DMS114 treated with DMSO at 0.1 percent for 48 hours (cell line): ENCODE results near the gene MTLN.
"Not testable (repeated sequence)": the region's sequence is repeated elsewhere in the genome, so short reads cannot be mapped to it uniquely, and the experiment has no call there.

Experiments used
- DNase-seq: peaks from one replicate; lab custom pipeline; 2025; ENCODE audit not compliant: unreplicated experiment; lab: John Stamatoyannopoulos, UW

MTLN gene

GRCh38 chr2:110204408-110205385 lies 7.7 kb downstream of the MTLN start, which contains the start of gene NPHP1:
Gene NPHP1 (minus strand): TSS chr2:110205013. CDS start chr2:110204968, 45 bp downstream.
- peak; percentile 18 for DNase-seq

GRCh38 chr2:110198016-110198415 lies 14.3 kb downstream of the MTLN start:
- DNase-seq, result no peak

GRCh38 chr2:110197452-110197851 lies 14.9 kb downstream of the MTLN start:
- no peak for DNase-seq

GRCh38 chr2:110190169-110190568 lies 22.2 kb downstream of the MTLN start:
- DNase-seq, result not testable (repeated sequence)

- DNase-seq, result no peak
Observed at GRCh38 chr2:110182449-110182848, 29.9 kb downstream of the MTLN start.

- DNase-seq, result no peak
Observed at GRCh38 chr2:110180036-110180435, 32.3 kb downstream of the MTLN start.

- no peak for DNase-seq
Observed at GRCh38 chr2:110173523-110173922, 38.8 kb downstream of the MTLN start.

GRCh38 chr2:110172506-110172905 lies 39.8 kb downstream of the MTLN start:
- no peak for DNase-seq

GRCh38 chr2:110170102-110170501 lies 42.2 kb downstream of the MTLN start:
- no peak for DNase-seq

- DNase-seq, result no peak
Observed at GRCh38 chr2:110167326-110168000, 44.9 kb downstream of the MTLN start.

- DNase-seq, result no peak
Observed at GRCh38 chr2:110166266-110166665, 46.1 kb downstream of the MTLN start.
